ENCODE data around the gene CACNA2D3.

GRCh38 chr3:54900838-54901591, 778.7 kb downstream of the CACNA2D3 start:
- TF ChIP-seq, protein P1, sequence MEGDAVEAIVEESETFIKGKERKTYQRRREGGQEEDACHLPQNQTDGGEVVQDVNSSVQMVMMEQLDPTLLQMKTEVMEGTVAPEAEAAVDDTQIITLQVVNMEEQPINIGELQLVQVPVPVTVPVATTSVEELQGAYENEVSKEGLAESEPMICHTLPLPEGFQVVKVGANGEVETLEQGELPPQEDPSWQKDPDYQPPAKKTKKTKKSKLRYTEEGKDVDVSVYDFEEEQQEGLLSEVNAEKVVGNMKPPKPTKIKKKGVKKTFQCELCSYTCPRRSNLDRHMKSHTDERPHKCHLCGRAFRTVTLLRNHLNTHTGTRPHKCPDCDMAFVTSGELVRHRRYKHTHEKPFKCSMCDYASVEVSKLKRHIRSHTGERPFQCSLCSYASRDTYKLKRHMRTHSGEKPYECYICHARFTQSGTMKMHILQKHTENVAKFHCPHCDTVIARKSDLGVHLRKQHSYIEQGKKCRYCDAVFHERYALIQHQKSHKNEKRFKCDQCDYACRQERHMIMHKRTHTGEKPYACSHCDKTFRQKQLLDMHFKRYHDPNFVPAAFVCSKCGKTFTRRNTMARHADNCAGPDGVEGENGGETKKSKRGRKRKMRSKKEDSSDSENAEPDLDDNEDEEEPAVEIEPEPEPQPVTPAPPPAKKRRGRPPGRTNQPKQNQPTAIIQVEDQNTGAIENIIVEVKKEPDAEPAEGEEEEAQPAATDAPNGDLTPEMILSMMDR (conservative IDR thresholded peaks at IDR 0.05): no peak
- TF ChIP-seq EZH2 (IDR thresholded peaks at IDR 0.05; ENCODE audit: low read depth): no peak

All from PC-9 (cell line).